Stromal cell of bone marrow (primary cell): ENCODE measurements around the gene VMP1.
"Not testable (repeated sequence)": the region's sequence is repeated elsewhere in the genome, so short reads cannot be mapped to it uniquely, and the experiment has no call there.

Source experiments
- DNase-seq: peaks from one replicate; pipeline ENCODE4 v3.0.0-alpha.2; 2012; ENCODE audit warnings: low read depth

The VMP1 gene

GRCh38 chr17:59841882-59842263 is 134.4 kb downstream of the VMP1 start:
- DNase-seq, result not testable (repeated sequence)

- peak; percentile 89 for DNase-seq
These were observed 135.6 kb downstream of the VMP1 start for GRCh38 chr17:59842901-59843652.

GRCh38 chr17:59844884-59845594 is 137.6 kb downstream of the VMP1 start:
- no peak for DNase-seq

- DNase-seq, result peak; percentile 88
These were observed 138.3 kb downstream of the VMP1 start for GRCh38 chr17:59845595-59846393.

GRCh38 chr17:59846394-59847165 is 139.1 kb downstream of the VMP1 start:
- DNase-seq, result peak; percentile 77

- no peak for DNase-seq
These were observed 140.9 kb downstream of the VMP1 start for GRCh38 chr17:59848385-59848668.

- DNase-seq, result no peak
These were observed 141.3 kb downstream of the VMP1 start for GRCh38 chr17:59848778-59849177.

- not testable (repeated sequence) for DNase-seq
These were observed 142.9 kb downstream of the VMP1 start for GRCh38 chr17:59850311-59850710.

GRCh38 chr17:59851439-59852375 is 144.3 kb downstream of the VMP1 start:
- peak; percentile 78 for DNase-seq

- not testable (repeated sequence) for DNase-seq
These were observed 145.4 kb downstream of the VMP1 start for GRCh38 chr17:59852847-59853167.

GRCh38 chr17:59853168-59853918 is 145.9 kb downstream of the VMP1 start:
- no peak for DNase-seq

GRCh38 chr17:59853919-59854729 is 146.7 kb downstream of the VMP1 start:
- DNase-seq, result not testable (repeated sequence)

- no peak for DNase-seq
These were observed 149.7 kb downstream of the VMP1 start for GRCh38 chr17:59856859-59857794.

- DNase-seq, result no peak
These were observed 150.8 kb downstream of the VMP1 start for GRCh38 chr17:59858167-59858816.

GRCh38 chr17:59858932-59859331 is 151.5 kb downstream of the VMP1 start:
- DNase-seq, result no peak

GRCh38 chr17:59859444-59860025 is 152.1 kb downstream of the VMP1 start:
- peak; percentile 54 for DNase-seq

GRCh38 chr17:59863616-59864015 is 156.2 kb downstream of the VMP1 start:
- DNase-seq, result no peak

GRCh38 chr17:59869941-59870218 is 162.4 kb downstream of the VMP1 start:
- no peak for DNase-seq
